Measurements from ENCODE around the gene CTDP1.
A peak's percentile ranks its signal among the peaks of the same experiment; 100 is the strongest.

Gene CTDP1, protein sequence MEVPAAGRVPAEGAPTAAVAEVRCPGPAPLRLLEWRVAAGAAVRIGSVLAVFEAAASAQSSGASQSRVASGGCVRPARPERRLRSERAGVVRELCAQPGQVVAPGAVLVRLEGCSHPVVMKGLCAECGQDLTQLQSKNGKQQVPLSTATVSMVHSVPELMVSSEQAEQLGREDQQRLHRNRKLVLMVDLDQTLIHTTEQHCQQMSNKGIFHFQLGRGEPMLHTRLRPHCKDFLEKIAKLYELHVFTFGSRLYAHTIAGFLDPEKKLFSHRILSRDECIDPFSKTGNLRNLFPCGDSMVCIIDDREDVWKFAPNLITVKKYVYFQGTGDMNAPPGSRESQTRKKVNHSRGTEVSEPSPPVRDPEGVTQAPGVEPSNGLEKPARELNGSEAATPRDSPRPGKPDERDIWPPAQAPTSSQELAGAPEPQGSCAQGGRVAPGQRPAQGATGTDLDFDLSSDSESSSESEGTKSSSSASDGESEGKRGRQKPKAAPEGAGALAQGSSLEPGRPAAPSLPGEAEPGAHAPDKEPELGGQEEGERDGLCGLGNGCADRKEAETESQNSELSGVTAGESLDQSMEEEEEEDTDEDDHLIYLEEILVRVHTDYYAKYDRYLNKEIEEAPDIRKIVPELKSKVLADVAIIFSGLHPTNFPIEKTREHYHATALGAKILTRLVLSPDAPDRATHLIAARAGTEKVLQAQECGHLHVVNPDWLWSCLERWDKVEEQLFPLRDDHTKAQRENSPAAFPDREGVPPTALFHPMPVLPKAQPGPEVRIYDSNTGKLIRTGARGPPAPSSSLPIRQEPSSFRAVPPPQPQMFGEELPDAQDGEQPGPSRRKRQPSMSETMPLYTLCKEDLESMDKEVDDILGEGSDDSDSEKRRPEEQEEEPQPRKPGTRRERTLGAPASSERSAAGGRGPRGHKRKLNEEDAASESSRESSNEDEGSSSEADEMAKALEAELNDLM

DNA sequence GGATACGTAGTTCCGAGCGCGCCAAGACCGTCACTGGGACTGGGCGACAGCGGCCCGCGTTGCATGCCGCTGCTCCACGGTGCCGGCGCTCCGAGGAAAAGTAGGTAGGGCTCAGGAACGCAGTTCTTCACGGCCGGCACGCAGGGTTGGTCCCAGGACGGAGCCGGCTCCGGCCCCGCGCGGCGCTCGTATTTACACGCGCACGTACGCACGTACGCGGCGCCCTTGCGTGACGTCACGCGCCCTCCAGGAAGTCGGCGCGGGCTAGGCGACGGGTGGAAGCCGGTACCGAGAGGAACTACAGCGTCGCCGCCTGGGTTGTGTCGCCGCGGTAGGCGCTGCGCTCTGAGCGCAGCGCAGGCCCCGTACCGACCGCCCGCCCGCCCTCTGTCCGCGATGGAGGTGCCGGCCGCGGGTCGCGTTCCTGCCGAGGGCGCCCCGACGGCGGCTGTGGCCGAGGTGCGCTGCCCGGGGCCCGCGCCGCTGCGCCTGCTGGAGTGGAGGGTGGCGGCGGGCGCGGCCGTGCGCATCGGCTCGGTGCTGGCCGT is at the start of gene CTDP1:
Gene CTDP1, plus strand, starts transcription at position 252 of the 548 bp plus-strand sequence. Its CDS starts 145 bp downstream, at position 397.
- TF ChIP-seq, protein P1, sequence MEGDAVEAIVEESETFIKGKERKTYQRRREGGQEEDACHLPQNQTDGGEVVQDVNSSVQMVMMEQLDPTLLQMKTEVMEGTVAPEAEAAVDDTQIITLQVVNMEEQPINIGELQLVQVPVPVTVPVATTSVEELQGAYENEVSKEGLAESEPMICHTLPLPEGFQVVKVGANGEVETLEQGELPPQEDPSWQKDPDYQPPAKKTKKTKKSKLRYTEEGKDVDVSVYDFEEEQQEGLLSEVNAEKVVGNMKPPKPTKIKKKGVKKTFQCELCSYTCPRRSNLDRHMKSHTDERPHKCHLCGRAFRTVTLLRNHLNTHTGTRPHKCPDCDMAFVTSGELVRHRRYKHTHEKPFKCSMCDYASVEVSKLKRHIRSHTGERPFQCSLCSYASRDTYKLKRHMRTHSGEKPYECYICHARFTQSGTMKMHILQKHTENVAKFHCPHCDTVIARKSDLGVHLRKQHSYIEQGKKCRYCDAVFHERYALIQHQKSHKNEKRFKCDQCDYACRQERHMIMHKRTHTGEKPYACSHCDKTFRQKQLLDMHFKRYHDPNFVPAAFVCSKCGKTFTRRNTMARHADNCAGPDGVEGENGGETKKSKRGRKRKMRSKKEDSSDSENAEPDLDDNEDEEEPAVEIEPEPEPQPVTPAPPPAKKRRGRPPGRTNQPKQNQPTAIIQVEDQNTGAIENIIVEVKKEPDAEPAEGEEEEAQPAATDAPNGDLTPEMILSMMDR (IDR thresholded peaks at IDR 0.05; ENCODE audit: borderline replicate concordance, control extremely low read depth, extremely low read depth, insufficient read depth, missing control alignments), result no peak
- peak; percentile 95 for DNase-seq (ENCODE audit: low spot score)
- in situ Hi-C loops (cut with MboI; ENCODE audit: low sequenced_read_pairs, unreplicated experiment), result no loop called here

DNA sequence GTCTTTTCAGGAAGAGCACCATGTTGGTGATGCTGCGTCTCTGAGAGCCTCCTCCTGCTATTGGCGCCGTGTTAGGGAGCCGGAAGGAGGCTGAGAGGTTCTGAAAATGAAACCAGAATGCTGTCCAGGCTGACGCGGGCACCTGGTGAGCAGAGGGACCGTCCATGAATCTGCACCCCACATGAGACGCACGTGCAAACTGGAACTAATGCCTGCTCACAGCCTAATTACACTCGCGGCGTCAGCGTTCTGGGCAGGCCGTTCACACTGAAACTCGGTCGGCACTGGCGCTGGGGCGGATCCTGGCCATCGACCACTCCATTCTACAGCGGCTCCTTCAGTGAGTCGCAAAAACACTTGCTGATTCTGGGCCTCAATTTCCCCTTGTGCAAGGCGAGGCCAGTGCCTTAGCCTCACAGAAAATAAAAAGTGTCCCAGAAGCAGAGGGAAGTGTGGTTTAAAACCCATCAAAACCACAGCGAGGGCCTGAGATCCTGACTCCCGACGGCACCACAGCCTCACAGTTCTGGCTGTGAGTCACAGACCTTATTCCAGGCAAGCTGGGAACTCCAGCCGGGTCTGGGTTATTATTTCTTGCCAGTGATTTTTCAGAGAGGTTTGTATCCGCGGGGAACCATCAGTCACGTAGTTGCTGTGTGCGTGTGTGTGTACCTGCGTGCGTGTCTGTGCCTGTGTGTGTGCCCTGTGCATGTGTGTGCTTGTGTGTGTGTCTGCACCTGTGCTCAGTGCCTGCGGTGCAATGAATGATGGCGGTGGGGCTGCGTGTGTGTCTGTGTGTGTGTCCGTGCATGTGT is 49.1 kb upstream of the CTDP1 start:
- DNase-seq (ENCODE audit: low spot score), result no peak
- in situ Hi-C loops (cut with MboI; ENCODE audit: low sequenced_read_pairs, unreplicated experiment), result no loop called here
- TF ChIP-seq, protein P1 (IDR thresholded peaks at IDR 0.05; ENCODE audit: borderline replicate concordance, control extremely low read depth, extremely low read depth, insufficient read depth, missing control alignments), result no peak

DNA sequence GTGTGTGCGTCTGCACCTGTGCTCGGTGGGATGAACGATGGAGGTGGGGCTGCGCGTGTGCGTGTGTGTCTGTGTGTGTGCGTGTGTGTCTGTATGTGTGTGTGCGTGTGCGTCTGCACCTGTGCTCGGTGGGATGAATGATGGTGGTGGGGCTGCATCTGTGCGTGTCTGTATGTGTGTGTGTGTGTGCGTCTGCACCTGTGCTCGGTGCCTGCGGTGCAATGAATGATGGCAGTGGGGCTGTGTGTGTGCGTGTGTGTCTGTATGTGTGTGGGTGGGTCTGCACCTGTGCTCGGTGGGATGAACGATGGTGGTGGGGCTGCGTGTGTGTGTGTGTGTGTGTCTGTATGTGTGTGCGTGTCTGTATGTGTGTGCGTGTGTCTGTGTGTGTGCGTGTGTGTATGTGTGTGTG is 48.5 kb upstream of the CTDP1 start:
- in situ Hi-C loops (cut with MboI; ENCODE audit: low sequenced_read_pairs, unreplicated experiment), result no loop called here
- no peak for DNase-seq (ENCODE audit: low spot score)
- TF ChIP-seq, protein P1 (IDR thresholded peaks at IDR 0.05; ENCODE audit: borderline replicate concordance, control extremely low read depth, extremely low read depth, insufficient read depth, missing control alignments), result no peak

DNA sequence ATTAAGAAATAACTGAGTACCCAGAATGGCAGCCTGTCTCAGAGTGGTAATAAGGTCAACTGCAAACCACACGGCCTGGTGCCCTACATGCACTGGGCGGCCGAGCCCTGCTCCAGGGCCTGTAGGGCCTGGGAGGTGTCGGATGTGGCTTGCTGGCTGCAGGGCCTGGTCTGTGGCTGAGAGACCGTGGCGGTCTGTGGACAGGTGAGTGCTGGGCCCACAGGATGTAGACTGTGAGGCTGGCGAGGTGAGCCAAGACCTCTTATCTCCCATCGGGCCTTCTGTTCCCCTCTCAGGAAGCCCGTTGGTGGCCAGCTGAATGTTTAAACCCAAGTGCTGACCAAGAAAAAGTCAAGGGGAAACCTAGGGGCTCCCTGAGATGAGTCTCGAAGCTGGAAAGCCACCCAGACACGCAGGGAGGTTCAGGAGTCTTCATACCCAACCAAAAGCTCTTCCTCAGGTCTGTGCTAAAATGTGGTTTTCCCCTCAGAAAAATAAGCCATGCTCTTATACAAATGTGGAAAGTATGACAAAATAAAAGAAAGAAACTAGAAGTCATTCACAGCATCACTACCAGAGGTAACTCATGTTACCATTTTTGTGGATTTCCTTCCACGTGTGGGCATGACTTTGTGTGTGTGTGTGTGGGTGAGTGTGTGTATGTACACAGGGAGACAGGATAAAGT is 47.7 kb upstream of the CTDP1 start:
- TF ChIP-seq, protein P1 (IDR thresholded peaks at IDR 0.05; ENCODE audit: borderline replicate concordance, control extremely low read depth, extremely low read depth, insufficient read depth, missing control alignments), result no peak
- no peak for DNase-seq (ENCODE audit: low spot score)
- in situ Hi-C loops (cut with MboI; ENCODE audit: low sequenced_read_pairs, unreplicated experiment), result no loop called here

DNA sequence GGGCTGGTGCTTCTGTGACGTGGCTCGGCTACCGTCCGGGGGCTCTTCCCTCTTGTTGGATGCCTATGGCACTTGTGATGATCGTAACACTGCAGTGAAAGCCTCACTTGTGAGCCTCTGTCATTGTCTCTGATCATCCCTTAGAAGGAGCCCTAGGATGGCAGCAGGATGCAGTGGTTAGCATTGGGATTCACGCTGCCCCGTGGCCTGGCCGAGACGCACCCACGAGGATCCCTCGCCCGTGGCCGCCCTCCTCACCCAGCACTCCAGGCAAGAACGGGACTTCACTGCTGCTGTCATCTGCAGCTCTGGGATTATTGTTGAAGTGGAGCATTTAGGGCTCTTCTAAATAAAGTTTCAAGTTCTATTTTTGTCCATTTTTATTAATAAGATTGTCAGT is 46.8 kb upstream of the CTDP1 start:
- TF ChIP-seq, protein P1 (IDR thresholded peaks at IDR 0.05; ENCODE audit: borderline replicate concordance, control extremely low read depth, extremely low read depth, insufficient read depth, missing control alignments), result no peak
- in situ Hi-C loops (cut with MboI; ENCODE audit: low sequenced_read_pairs, unreplicated experiment), result no loop called here
- DNase-seq (ENCODE audit: low spot score), result no peak

Measured in GM13976 (cell line).